ENCODE measurements around the gene SULT1B1. TPM values are rescaled to one million over a fixed set of nuclear protein-coding genes. Genes with fewer than 3 reads are reported as not detected.

The SULT1B1 gene
- total and polyA plus RNA-seq, 12 donors: 0.22 to 2.7 (median 0.44) TPM

- 64 to 66% methylated on average over 1 of the region's 1 CpG for WGBS, 2 donors
Observed at GRCh38 chr4:69727426-69727825, 33.0 kb downstream of the SULT1B1 start.

GRCh38 chr4:69726971-69727370, 33.4 kb downstream of the SULT1B1 start:
- Histone ChIP-seq H3K27ac (no peak overlapping the region), H3K4me3 (no peak overlapping the region), H3K36me3 (no peaks in the 10 kb centered on the region), H3K9me3 (peaks cover 0 to 5% (median 0%) of the 10 kb centered on the region in 11 donors), H3K27me3 (no peaks in the 10 kb centered on the region), H3K4me1 (no peaks in the 10 kb centered on the region)
- WGBS, 2 donors: 69 to 79% methylated on average over 4 of the region's 4 CpGs
- ATAC-seq (no peak), DNase-seq (no peak)
- TF ChIP-seq, protein P1, sequence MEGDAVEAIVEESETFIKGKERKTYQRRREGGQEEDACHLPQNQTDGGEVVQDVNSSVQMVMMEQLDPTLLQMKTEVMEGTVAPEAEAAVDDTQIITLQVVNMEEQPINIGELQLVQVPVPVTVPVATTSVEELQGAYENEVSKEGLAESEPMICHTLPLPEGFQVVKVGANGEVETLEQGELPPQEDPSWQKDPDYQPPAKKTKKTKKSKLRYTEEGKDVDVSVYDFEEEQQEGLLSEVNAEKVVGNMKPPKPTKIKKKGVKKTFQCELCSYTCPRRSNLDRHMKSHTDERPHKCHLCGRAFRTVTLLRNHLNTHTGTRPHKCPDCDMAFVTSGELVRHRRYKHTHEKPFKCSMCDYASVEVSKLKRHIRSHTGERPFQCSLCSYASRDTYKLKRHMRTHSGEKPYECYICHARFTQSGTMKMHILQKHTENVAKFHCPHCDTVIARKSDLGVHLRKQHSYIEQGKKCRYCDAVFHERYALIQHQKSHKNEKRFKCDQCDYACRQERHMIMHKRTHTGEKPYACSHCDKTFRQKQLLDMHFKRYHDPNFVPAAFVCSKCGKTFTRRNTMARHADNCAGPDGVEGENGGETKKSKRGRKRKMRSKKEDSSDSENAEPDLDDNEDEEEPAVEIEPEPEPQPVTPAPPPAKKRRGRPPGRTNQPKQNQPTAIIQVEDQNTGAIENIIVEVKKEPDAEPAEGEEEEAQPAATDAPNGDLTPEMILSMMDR (IDR thresholded peaks at IDR 0.05): no peak
- intact Hi-C loops (cut with DNase I): no loop called here

More at GRCh38 chr4:69727426-69727825, 33.0 kb downstream of the SULT1B1 start:
- H3K9me3 ChIP-seq: peaks cover 0 to 5% (median 0%) of the 10 kb centered on the region in 11 donors
- no peak overlapping the region for H3K4me3 ChIP-seq
- DNase-seq (no peak), ATAC-seq (no peak)
- TF ChIP-seq, protein P1 (IDR thresholded peaks at IDR 0.05): no peak
- H3K27me3 ChIP-seq: no peaks in the 10 kb centered on the region
- intact Hi-C loops (cut with DNase I): no loop called here
- no peaks in the 10 kb centered on the region for H3K4me1 ChIP-seq
- H3K36me3 ChIP-seq: no peaks in the 10 kb centered on the region
- H3K27ac ChIP-seq: no peak overlapping the region

DNA sequence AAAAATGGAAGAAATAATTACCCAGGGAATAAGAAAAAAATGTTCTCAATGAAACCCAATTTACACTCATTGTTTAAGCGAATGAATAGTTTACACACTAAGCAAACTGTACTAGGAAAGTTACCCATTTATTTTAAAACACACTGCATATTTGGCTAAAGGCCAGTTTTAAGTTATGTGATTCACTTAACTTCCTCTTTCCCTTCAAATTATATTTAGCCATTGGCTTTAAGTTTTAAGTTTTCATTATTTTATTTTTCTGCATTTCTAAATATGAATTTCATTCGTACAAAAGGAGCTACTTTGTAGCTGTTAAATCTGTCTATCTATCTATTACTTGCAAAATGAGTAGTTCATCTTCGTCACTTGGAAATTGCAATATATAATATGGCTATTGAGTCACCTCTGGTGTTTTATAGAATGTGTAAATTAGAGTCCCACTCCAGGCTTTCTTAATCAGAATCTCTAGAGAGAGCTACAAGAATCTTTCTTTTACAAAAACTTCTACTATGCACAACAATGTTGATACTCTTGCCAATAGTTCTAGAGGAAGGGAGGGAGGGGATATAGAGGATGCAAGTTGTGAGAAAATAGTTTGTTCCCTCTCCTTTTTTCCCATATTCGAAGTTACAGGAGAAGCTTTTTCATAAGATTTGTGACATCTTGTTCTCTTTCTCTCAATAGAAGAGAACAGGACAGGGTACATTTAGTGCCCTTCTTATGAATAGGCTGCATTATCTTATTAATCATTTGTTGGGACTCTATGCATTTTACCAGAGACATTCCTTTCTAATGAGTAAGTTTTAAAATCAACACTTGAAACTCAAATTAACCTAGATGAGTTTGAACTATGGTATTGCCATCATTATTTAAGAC, 41.8 kb downstream of the SULT1B1 start:
- H3K4me1 ChIP-seq: peaks cover 0 to 10% (median 0%) of the 10 kb centered on the region in 9 donors
- no peak for DNase-seq
- no peaks in the 10 kb centered on the region for H3K36me3 ChIP-seq
- WGBS, 2 donors: 42 to 57% methylated on average over 4 of the region's 4 CpGs
- no peak overlapping the region for H3K27ac ChIP-seq
- intact Hi-C loops (cut with DNase I): no loop called here
- TF ChIP-seq, protein P1 (IDR thresholded peaks at IDR 0.05): no peak
- H3K9me3 ChIP-seq: no peaks in the 10 kb centered on the region
- H3K27me3 ChIP-seq: no peaks in the 10 kb centered on the region
- peak in 1 of 8 donors; percentile 39 for ATAC-seq
- no peak overlapping the region for H3K4me3 ChIP-seq

GRCh38 chr4:69717778-69718177, 42.6 kb downstream of the SULT1B1 start:
- TF ChIP-seq, protein P1 (IDR thresholded peaks at IDR 0.05): no peak
- H3K4me3 ChIP-seq: no peak overlapping the region
- H3K36me3 ChIP-seq: no peaks in the 10 kb centered on the region
- intact Hi-C loops (cut with DNase I): no loop called here
- H3K27me3 ChIP-seq: no peaks in the 10 kb centered on the region
- ATAC-seq (no peak), DNase-seq (no peak)
- H3K4me1 ChIP-seq: peaks cover 0 to 10% (median 0%) of the 10 kb centered on the region in 9 donors
- no peak overlapping the region for H3K27ac ChIP-seq
- H3K9me3 ChIP-seq: no peaks in the 10 kb centered on the region
